HEK293 (cell line): ENCODE data around the gene CYB561D2.

Experiments
- CTCF ChIA-PET: fragments of 350-600 bp; formaldehyde crosslinking; extraction: SDS; loops from one replicate; lab custom pipeline; 2021; ENCODE audit warnings: antibody characterized with exemption; lab: Yijun Ruan, JAX
- POLR2A ChIA-PET: fragments of 300-600 bp; formaldehyde crosslinking; extraction: SDS; loops from one replicate; lab custom pipeline; 2020; ENCODE audit warnings: antibody characterized with exemption, inconsistent platforms; lab: Yijun Ruan, JAX
- H3K27ac ChIP-seq: fragments of 200-500 bp; sonication (Bioruptor generic); 2 replicates; pipeline ENCODE4 v1.5.1; 2014; ENCODE audit warnings: low read depth, low read length, control low read depth, inconsistent platforms; ENCODE audit errors: extremely low read depth
- H3K36me3 ChIP-seq, 2 experiments: fragments of 200-500 bp in 1 of 2; sonication (Bioruptor generic) in 1 of 2; 1 replicate in 1 of 2; 2 replicates in 1 of 2; pipeline ENCODE4 v1.5.1; 2014 to 2017; ENCODE audit warnings: inconsistent platforms in 2 of 2, low read length in 2 of 2; ENCODE audit not compliant: control insufficient read depth in 2 of 2, insufficient read depth in 1 of 2
- H3K4me1 ChIP-seq: fragments of 200-500 bp; sonication (Bioruptor generic); 2 replicates; pipeline ENCODE4 v1.5.1; 2014; ENCODE audit warnings: mild to moderate bottlenecking, low read length, inconsistent platforms; ENCODE audit not compliant: control insufficient read depth, insufficient read depth
- H3K4me3 ChIP-seq: 2 replicates; pipeline ENCODE4 v1.5.1; 2011; ENCODE audit warnings: low read depth, mild to moderate bottlenecking, control low read depth, low read length, moderate library complexity
- H3K9me3 ChIP-seq: fragments of 200-500 bp; sonication (Bioruptor generic); 2 replicates; pipeline ENCODE4 v1.5.1; 2014; ENCODE audit warnings: low read depth, low read length, inconsistent platforms; ENCODE audit not compliant: control insufficient read depth, insufficient read depth
- TCF7L2 ChIP-seq: IDR thresholded peaks from 2 replicates; pipeline ENCODE4 v1.6.1; 2011; ENCODE audit warnings: low read depth, mild to moderate bottlenecking, inconsistent platforms, low read length, moderate library complexity, borderline replicate concordance
- WT1 ChIP-seq: fragments of 450-650 bp; formaldehyde crosslinking; IDR thresholded peaks from 2 replicates; pipeline ENCODE4 v1.5.1; 2016; ENCODE audit warnings: missing biosample characterization, missing genetic modification characterization
- ZBTB10 ChIP-seq: fragments of 450-650 bp; formaldehyde crosslinking; IDR thresholded peaks from 2 replicates; pipeline ENCODE4 v1.5.1; 2016; ENCODE audit warnings: missing biosample characterization, missing genetic modification characterization
- ZBTB6 ChIP-seq: fragments of 450-650 bp; formaldehyde crosslinking; IDR thresholded peaks from 2 replicates; pipeline ENCODE4 v1.5.1; 2017; ENCODE audit warnings: missing biosample characterization, missing genetic modification characterization
- ZNF18 ChIP-seq: fragments of 450-650 bp; formaldehyde crosslinking; IDR thresholded peaks from 2 replicates; pipeline ENCODE4 v1.5.1; 2016; ENCODE audit warnings: missing biosample characterization, missing genetic modification characterization
- ZNF645 ChIP-seq: fragments of 450-650 bp; formaldehyde crosslinking; IDR thresholded peaks from 2 replicates; pipeline ENCODE4; 2016; ENCODE audit warnings: missing biosample characterization, missing genetic modification characterization
- ZNF654 ChIP-seq: fragments of 450-650 bp; formaldehyde crosslinking; IDR thresholded peaks from 2 replicates; pipeline ENCODE4 v1.5.1; 2016; ENCODE audit warnings: low read depth, missing biosample characterization, missing genetic modification characterization
- ZNF692 ChIP-seq: fragments of 450-650 bp; formaldehyde crosslinking; IDR thresholded peaks from 2 replicates; pipeline ENCODE4 v1.5.1; 2016; ENCODE audit warnings: missing biosample characterization, missing genetic modification characterization

The CYB561D2 gene

GRCh38 chr3:50338965-50339364 is 11.7 kb upstream of the CYB561D2 start:
- Histone ChIP-seq H3K4me3 (no peak overlapping the region), H3K27ac (no peak overlapping the region)
- POLR2A ChIA-PET: no interaction called here

More at GRCh38 chr3:50338965-50339364, 11.7 kb upstream of the CYB561D2 start:
- Histone ChIP-seq H3K4me1 (no peaks in the 10 kb centered on the region; the same call in 1 of the 2 replicates), H3K36me3 (peaks cover 0 to 27% of the 10 kb centered on the region in 2 experiments; a peak in 2 of 3 replicates), H3K9me3 (no peaks in the 10 kb centered on the region)
- CTCF ChIA-PET: no interaction called here
- TF ChIP-seq WT1 (tag by site-specific recombination): no peak
- no peak for TF ChIP-seq ZBTB10 (tag by site-specific recombination)
- TF ChIP-seq ZNF645: no peak
- TF ChIP-seq ZBTB6: no peak
- no peak for TF ChIP-seq ZNF654 (tag by site-specific recombination)
- no peak for TF ChIP-seq TCF7L2
- no peak for TF ChIP-seq ZNF18 (tag by site-specific recombination)
- no peak for TF ChIP-seq ZNF692 (tag by site-specific recombination)
